A549 (cell line): ENCODE data around the gene YWHAG. TPM values are rescaled to one million over a fixed set of nuclear protein-coding genes. Genes with fewer than 3 reads are reported as not detected.
"Not testable (repeated sequence)": the region's sequence is repeated elsewhere in the genome, so short reads cannot be mapped to it uniquely, and the experiment has no call there.

ENCODE experiments used
- ATAC-seq, 2 experiments: fragments of 200-7000 bp in 1 of 2; fragments of >200 bp in 1 of 2; cut with Nextera tagmentation in 1 of 2; cut with Tn5 transposase in 1 of 2; 3 replicates each; pipeline versions ENCODE4 v1.8.0 to v1.9.1; 2018 to 2020; ENCODE audit warnings: mild to moderate bottlenecking in 1 of 2, moderate library complexity in 1 of 2
- CTCF ChIA-PET: fragments of 300-600 bp; sonication (Branson Sonifier 250); formaldehyde crosslinking; extraction: SDS; loops from one replicate; lab custom pipeline; 2021; ENCODE audit warnings: antibody characterized with exemption, inconsistent platforms; lab: Yijun Ruan, JAX
- POLR2A ChIA-PET: fragments of 350-600 bp; formaldehyde crosslinking; extraction: SDS; loops from one replicate; lab custom pipeline; 2021; ENCODE audit warnings: antibody characterized with exemption, inconsistent platforms; lab: Yijun Ruan, JAX
- DNase-seq, 2 experiments: peaks; one replicate each; pipeline versions ENCODE4 v3.0.0 to v3.0.0-alpha.2; 2011 to 2016; ENCODE audit warnings: low read depth in 1 of 2, low spot score in 1 of 2
- FAIRE-seq: peaks from 2 replicates; lab custom pipeline; 2011; peaks lifted over from hg19 to GRCh38; lab: Jason Lieb, UNC
- H3K27ac ChIP-seq, 2 experiments: fragments of >200 bp; sonication (Bioruptor Twin); formaldehyde crosslinking; 3 replicates each; pipeline ENCODE4 v1.5.1; 2016 to 2017
- H3K4me1 ChIP-seq: fragments of >200 bp; sonication (Bioruptor Twin); formaldehyde crosslinking; 3 replicates; pipeline ENCODE4 v1.6.1; 2016
- H3K4me2 ChIP-seq: fragments of >200 bp; sonication (Bioruptor Twin); formaldehyde crosslinking; 3 replicates; pipeline ENCODE4 v1.6.1; 2016
- H3K4me3 ChIP-seq: fragments of >200 bp; sonication (Bioruptor Twin); formaldehyde crosslinking; 3 replicates; pipeline ENCODE4 v1.5.1; 2016
- H3K9me3 ChIP-seq: fragments of >200 bp; sonication (Bioruptor Twin); formaldehyde crosslinking; 3 replicates; pipeline ENCODE4 v1.6.1; 2016
- ATOH8 ChIP-seq: fragments of 250-450 bp; sonication (Bioruptor Pico); IDR thresholded peaks from 2 replicates; pipeline ENCODE4 v1.5.0; 2020; ENCODE audit warnings: low read depth, mild to moderate bottlenecking, moderate library complexity
- BCL3 ChIP-seq: fragments of >200 bp; sonication (Bioruptor Twin); formaldehyde crosslinking; IDR thresholded peaks from 3 replicates; pipeline ENCODE4 v1.6.1; 2016
- CHD2 ChIP-seq: fragments of 150-350 bp; IDR thresholded peaks from 2 replicates; pipeline ENCODE4 v1.6.1; 2014; ENCODE audit warnings: low read length; ENCODE audit not compliant: partially characterized antibody
- CHD4 ChIP-seq: fragments of 200-600 bp; sonication (generic); IDR thresholded peaks from 2 replicates; pipeline ENCODE4 v1.6.1; 2016; ENCODE audit warnings: antibody characterized with exemption, mild to moderate bottlenecking, borderline replicate concordance
- E2F6 ChIP-seq: IDR thresholded peaks from 2 replicates; pipeline ENCODE4 v1.6.1; 2012; ENCODE audit warnings: low read depth, borderline replicate concordance
- ELK1 ChIP-seq: fragments of 150-350 bp; IDR thresholded peaks from 2 replicates; pipeline ENCODE4 v1.6.1; 2014; ENCODE audit warnings: low read depth, mild to moderate bottlenecking, low read length
- ESRRA ChIP-seq: fragments of 150-350 bp; IDR thresholded peaks from 2 replicates; pipeline ENCODE4 v1.6.1; 2014; ENCODE audit warnings: mild to moderate bottlenecking, low read length, borderline replicate concordance
- JUN ChIP-seq, 2 experiments: fragments of >200 bp; sonication (Bioruptor Twin); formaldehyde crosslinking; IDR thresholded peaks; 2 replicates in 1 of 2; 3 replicates in 1 of 2; pipeline ENCODE4 v1.6.1; 2016 to 2017
- MAX ChIP-seq: IDR thresholded peaks from 2 replicates; pipeline ENCODE4 v1.6.1; 2012
- NFE2L2 ChIP-seq: fragments of 150-350 bp; conservative IDR thresholded peaks from 2 replicates; pipeline ENCODE4 v1.6.1; 2014; ENCODE audit warnings: low read length
- PHF8 ChIP-seq: fragments of 200-600 bp; sonication (generic); IDR thresholded peaks from 2 replicates; pipeline ENCODE4 v1.6.1; 2016; ENCODE audit warnings: low read depth, mild to moderate bottlenecking, antibody characterized with exemption, moderate library complexity, borderline replicate concordance
- POLR2A ChIP-seq: IDR thresholded peaks from 2 replicates; pipeline ENCODE4 v1.6.1; 2012; ENCODE audit warnings: mild to moderate bottlenecking, low read length
- POLR2AphosphoS2 ChIP-seq: conservative IDR thresholded peaks from 2 replicates; pipeline ENCODE4 v1.6.1; 2012; ENCODE audit warnings: low read length, improper control_type of control experiment, inconsistent platforms
- RNF2 ChIP-seq: fragments of 200-600 bp; sonication (generic); IDR thresholded peaks from 2 replicates; pipeline ENCODE4 v1.6.1; 2016; ENCODE audit warnings: low read depth, mild to moderate bottlenecking, antibody characterized with exemption, moderate library complexity, borderline replicate concordance
- ZC3H11A ChIP-seq: fragments of 450-650 bp; IDR thresholded peaks from 2 replicates; pipeline ENCODE4 v1.6.1; 2014; ENCODE audit warnings: antibody characterized with exemption, mild to moderate bottlenecking
- WGBS: methylation state at CpG from one replicate; pipeline ENCODE4 v1.1.6; 2017; ENCODE audit errors: missing lambda C conversion rate; 5-methylcytosine and 5-hydroxymethylcytosine counted together
- polyA plus RNA-seq, 4 experiments: library from polyadenylated mRNA; depleted of rRNA in 3 of 4; stranded (reverse); fragments of >200 nt; fragmentation: RNase III in 1 of 4; extraction: RNeasy Plus Mini Kit Qiagen cat#74134 plus additional on column Dnase treatment in 1 of 4; gene quantifications; 2 replicates in 3 of 4; 3 replicates in 1 of 4; pipeline ENCODE4 v1.2.3, GENCODE V29; 2011 to 2017

The YWHAG gene
- polyA plus RNA-seq, 2 of the 4 experiments (the other 2 are of a cell fraction), result 141 to 302 TPM

GRCh38 chr7:76308874-76309273, 49.9 kb downstream of the YWHAG start:
- Histone ChIP-seq H3K4me1 (peaks cover 48% of the 10 kb centered on the region), H3K27ac (peak overlapping the region in 1 of 2 experiments; percentile 89; a peak in 2 of 6 replicates)
- CTCF ChIA-PET, result interaction anchor here (1.4 to 32.9 kb wide), 4 partner anchors 4 to 131 kb away, joined by 5 to 764 read pairs (median 412); partner anchors contain the start of gene HSPB1
- H3K9me3 ChIP-seq, DNase-seq, FAIRE-seq, H3K4me3 ChIP-seq, H3K4me2 ChIP-seq, ATAC-seq, POLR2A ChIA-PET: not testable (repeated sequence)
- 89% methylated on average over 12 of the region's 12 CpGs for WGBS

GRCh38 chr7:76304888-76305375, 53.9 kb downstream of the YWHAG start:
- CTCF ChIA-PET, result interaction anchor here (0.6 to 32.9 kb wide), 5 partner anchors 8 to 127 kb away, joined by 4 to 764 read pairs (median 59); partner anchors contain the start of gene HSPB1
- Histone ChIP-seq H3K4me2 (peak overlapping the region; percentile 87), H3K4me3 (peak overlapping the region; percentile 91; the same call in 1 of the 3 replicates), H3K27ac (peak overlapping the region; percentile 96), H3K4me1 (peaks cover 54% of the 10 kb centered on the region), H3K9me3 (no peaks in the 10 kb centered on the region)
- ATAC-seq, result no peak
- 80% methylated on average over 8 of the region's 10 CpGs for WGBS
- no peak for FAIRE-seq
- POLR2A ChIA-PET, result interaction anchor here (1.2 to 4.1 kb wide), 3 partner anchors 11 to 13 kb away, joined by 3 to 20 read pairs (median 20); no protein-coding TSS in a partner anchor
- DNase-seq, result no peak
- TF ChIP-seq ATOH8 (no peak), POLR2A (peak; percentile 27), RNF2 (no peak), ESRRA (no peak), BCL3 (no peak), NFE2L2 (no peak), POLR2AphosphoS2 (0 out of 2 replicates have a peak, but pooled peaks have one; percentile 40)

GRCh38 chr7:76303202-76304147, 55.3 kb downstream of the YWHAG start:
- TF ChIP-seq JUN (IDR thresholded peaks at IDR 0.05) (peak in 1 of 2 experiments; percentile 62; a peak in 2 of 5 replicates), MAX (peak; percentile 87), ZC3H11A (no peak), CHD2 (peak; percentile 14), E2F6 (peak; percentile 89), CHD4 (no peak), ESRRA (0 out of 2 replicates have a peak, but pooled peaks have one; percentile 19), RNF2 (no peak), PHF8 (no peak), ELK1 (no peak)
- peak; percentile 86 to 93 for DNase-seq
- ChIA-PET POLR2A (interaction anchor here (1.0 to 1.6 kb wide), 5 partner anchors 9 to 137 kb away, joined by 3 to 18 read pairs (median 7); no protein-coding TSS in a partner anchor), CTCF (interaction anchor here (1.0 to 32.9 kb wide), 4 partner anchors 9 to 126 kb away, joined by 3 to 764 read pairs (median 412); partner anchors contain the start of gene HSPB1)
- peak overlapping the region; percentile 91 for H3K4me3 ChIP-seq
- peak overlapping the region; percentile 87 for H3K4me2 ChIP-seq
- no peaks in the 10 kb centered on the region for H3K9me3 ChIP-seq
- H3K27ac ChIP-seq, result peak overlapping the region; percentile 96
- peaks cover 61% of the 10 kb centered on the region for H3K4me1 ChIP-seq
- peak; percentile 57 to 74 for ATAC-seq
- no peak for FAIRE-seq
- 4% methylated on average over 46 of the region's 56 CpGs for WGBS
